Endothelial cell of umbilical vein (primary cell): ENCODE data around the gene TMEM119. TPM values are rescaled to one million over a fixed set of nuclear protein-coding genes. Genes with fewer than 3 reads are reported as not detected.

Experiments
- BruUV-seq: library from RNA; stranded (reverse); fragments of 400-500 nt; replicated peaks from 2 replicates; lab custom pipeline; 2021; lab: Mats Ljungman, UMichigan
- CTCF ChIA-PET: fragments of 300-600, 350-600 bp; sonication (Branson Sonifier 250); formaldehyde crosslinking; loops from one replicate; lab custom pipeline; 2021; ENCODE audit warnings: antibody characterized with exemption, inconsistent platforms; lab: Charles Lee
- POLR2A ChIA-PET: fragments of 300-600, 350-600 bp; sonication (Branson Sonifier 250); formaldehyde crosslinking; loops from one replicate; lab custom pipeline; 2021; ENCODE audit warnings: antibody characterized with exemption, inconsistent platforms; lab: Charles Lee
- DNase-seq: peaks from one replicate; pipeline ENCODE4 v3.0.0-alpha.2; 2011; ENCODE audit warnings: low read depth, low spot score
- FAIRE-seq: peaks from 2 replicates; lab custom pipeline; 2011; peaks lifted over from hg19 to GRCh38; lab: Jason Lieb, UNC
- H2AFZ ChIP-seq: 2 replicates; pipeline ENCODE4 v1.6.0; 2012; ENCODE audit warnings: low read depth, low read length, control low read depth, inconsistent platforms
- H3K27ac ChIP-seq: 2 replicates; pipeline ENCODE4 v1.5.1; 2011; ENCODE audit warnings: low read depth, mild to moderate bottlenecking, control low read depth, low read length, moderate library complexity; ENCODE audit not compliant: insufficient read depth
- H3K27me3 ChIP-seq, 2 experiments: 2 replicates each; pipeline versions ENCODE4 v1.6.0 to v1.6.1; 2011; ENCODE audit warnings: low read length in 2 of 2, mixed read lengths in 1 of 2; ENCODE audit not compliant: control insufficient read depth in 2 of 2, insufficient read depth in 2 of 2
- H3K36me3 ChIP-seq, 2 experiments: 2 replicates in 1 of 2; 3 replicates in 1 of 2; pipeline ENCODE4 v1.5.1; 2011; ENCODE audit warnings: low read length in 2 of 2, mild to moderate bottlenecking in 1 of 2, moderate library complexity in 1 of 2; ENCODE audit not compliant: control insufficient read depth in 2 of 2, insufficient read depth in 2 of 2; ENCODE audit errors: extremely low read depth in 1 of 2
- H3K4me1 ChIP-seq: 3 replicates; pipeline ENCODE4 v1.5.1; 2011; ENCODE audit warnings: mild to moderate bottlenecking, low read length; ENCODE audit not compliant: control insufficient read depth, insufficient read depth; ENCODE audit errors: extremely low read depth
- H3K4me2 ChIP-seq: 2 replicates; pipeline ENCODE4 v1.6.1; 2011; ENCODE audit warnings: low read length, control low read depth, mixed read lengths; ENCODE audit not compliant: insufficient read depth
- H3K4me3 ChIP-seq, 3 experiments: fragments of 200-600 bp in 1 of 3; sonication (generic), shearing (Covaris generic) in 1 of 3; replicated peaks in 1 of 3; 2 replicates each; pipeline ENCODE4 v1.5.1; 2011 to 2016; ENCODE audit warnings: control low read depth in 3 of 3, low read length in 3 of 3, mild to moderate bottlenecking in 2 of 3, inconsistent platforms in 1 of 3, low read depth in 1 of 3, moderate library complexity in 1 of 3; ENCODE audit not compliant: insufficient read depth in 1 of 3
- H3K79me2 ChIP-seq: 2 replicates; pipeline ENCODE4 v1.6.0; 2012; ENCODE audit warnings: low read length, inconsistent platforms; ENCODE audit not compliant: control insufficient read depth, insufficient read depth
- H3K9ac ChIP-seq: replicated peaks from 2 replicates; pipeline ENCODE3; 2011; ENCODE audit warnings: low read length, control low read depth; ENCODE audit not compliant: insufficient read depth; ENCODE audit errors: extremely low read depth
- H3K9me1 ChIP-seq: replicated peaks from 3 replicates; pipeline ENCODE4 v1.6.0; 2011; ENCODE audit warnings: mild to moderate bottlenecking, low read length; ENCODE audit not compliant: control insufficient read depth, insufficient read depth; ENCODE audit errors: extremely low read depth
- H3K9me3 ChIP-seq: replicated peaks from 2 replicates; pipeline ENCODE4 v1.5.1; 2012; ENCODE audit warnings: low read length, inconsistent platforms; ENCODE audit not compliant: control insufficient read depth, insufficient read depth
- H4K20me1 ChIP-seq: replicated peaks from 2 replicates; pipeline ENCODE3; 2011; ENCODE audit warnings: mild to moderate bottlenecking, low read length; ENCODE audit not compliant: control insufficient read depth, insufficient read depth; ENCODE audit errors: extremely low read depth
- CTCF ChIP-seq, 2 donors: IDR thresholded peaks; 1 replicate in 1 of 2; 2 replicates in 1 of 2; pipeline ENCODE4 v1.5.1; 2011; ENCODE audit warnings: low read length in 2 of 2, mild to moderate bottlenecking in 2 of 2, moderate library complexity in 2 of 2, control low read depth in 1 of 2, inconsistent platforms in 1 of 2, low read depth in 1 of 2; ENCODE audit not compliant: insufficient read depth in 1 of 2; ENCODE audit errors: extremely low read depth in 1 of 2
- FOS ChIP-seq: IDR thresholded peaks from 2 replicates; pipeline ENCODE4 v1.6.1; 2011; ENCODE audit warnings: mild to moderate bottlenecking, low read length, moderate library complexity, borderline replicate concordance; ENCODE audit not compliant: insufficient read depth
- GATA2 ChIP-seq: IDR thresholded peaks from 2 replicates; pipeline ENCODE4 v1.7.0; 2011; ENCODE audit warnings: low read depth, mild to moderate bottlenecking, moderate library complexity, mixed read lengths, low read length; ENCODE audit not compliant: insufficient read length, insufficient read depth
- MYC ChIP-seq: IDR thresholded peaks from one replicate; pipeline ENCODE4 v1.6.1; 2011; ENCODE audit warnings: mild to moderate bottlenecking, low read depth, low read length
- dilution Hi-C: fragments of 300-500 bp; cut with MboI; formaldehyde crosslinking; loops from one replicate; pipeline ENCODE4 v1.15.0; 2019; ENCODE audit warnings: low sequenced_read_pairs; ENCODE audit not compliant: extremely low pct_ligation_motif_present
- intact Hi-C: fragments of 100-400 bp; cut with micrococcal nuclease; formaldehyde crosslinking; loops from one replicate; pipeline ENCODE4 v1.10.0; 2022
- microRNA-seq: library from miRNA; unstranded; fragments of <30 nt; microRNA quantifications from one replicate; pipeline ENCODE4 v1.2.0, GENCODE V29; 2021; ENCODE audit warnings: borderline number of aligned reads, borderline replicate concordance
- polyA plus RNA-seq, 4 experiments: library from polyadenylated mRNA; depleted of rRNA in 3 of 4; stranded (reverse) in 3 of 4; unstranded in 1 of 4; fragments of >200 nt; gene quantifications; 2 replicates each; pipeline versions ENCODE4 v1.2.1 to v1.2.3, GENCODE V29; 2011 to 2012; ENCODE audit warnings: missing spikeins in 1 of 4
- total RNA-seq: library from RNA; stranded (reverse); gene quantifications from 2 replicates; pipeline ENCODE4 v1.2.3, GENCODE V29; 2021

TMEM119 gene
- total and polyA plus RNA-seq, 2 donors (not counting 3 experiments of a cell fraction or from before 2014, with no cell fraction given), result not detected

GRCh38 chr12:108542320-108542719 lies 55.6 kb downstream of the TMEM119 start:
- CTCF ChIA-PET, result no interaction called here
- TF ChIP-seq FOS (no peak), CTCF (IDR thresholded peaks at IDR 0.05; ENCODE audit: extremely low read depth in 1 of 2, insufficient read depth in 1 of 2, low read depth in 1 of 2, low read length in 2 of 2) (no peak), MYC (no peak), GATA2 (no peak)
- no peaks in the 10 kb centered on the region for H3K9me1 ChIP-seq
- no peaks in the 10 kb centered on the region for H4K20me1 ChIP-seq
- no peak overlapping the region for H3K9ac ChIP-seq
- H3K27ac ChIP-seq, result no peak overlapping the region
- DNase-seq (no peak), FAIRE-seq (no peak)
- H3K4me1 ChIP-seq, result no peaks in the 10 kb centered on the region
- peaks cover 9 to 26% of the 10 kb centered on the region in 2 experiments for H3K36me3 ChIP-seq
- peaks cover 34% of the 10 kb centered on the region for H3K79me2 ChIP-seq
- no TSS peak for BruUV-seq
- H3K27me3 ChIP-seq, result no peaks in the 10 kb centered on the region
- intact Hi-C loops (no loop called here), dilution Hi-C loops (no loop called here)
- H2AFZ ChIP-seq, result no peak overlapping the region
- H3K9me3 ChIP-seq, result no peaks in the 10 kb centered on the region
- POLR2A ChIA-PET, result no interaction called here
- no peak overlapping the region for H3K4me2 ChIP-seq
- H3K4me3 ChIP-seq, result no peak overlapping the region

Small RNA genes within 50 kb of the gene (microRNA-seq; reads per million reads assigned to microRNA genes)
- gene MIR4496, result not detected

Other genes with a start within 250 kb of the TMEM119 start
- gene FICD, start 82.8 kb downstream of the TMEM119 start, total RNA-seq, result 6.0 and 6.1 TPM in 2 replicates
- 3.0 and 3.9 TPM in 2 replicates for gene FICD, start 82.8 kb downstream of the TMEM119 start, polyA plus RNA-seq
- gene SART3, start 36.9 kb downstream of the TMEM119 start, total RNA-seq, result 48.1 and 50.7 TPM in 2 replicates
- 6.7 and 13.9 TPM in 2 replicates for gene SART3, start 36.9 kb downstream of the TMEM119 start, polyA plus RNA-seq
- 74.8 and 75.0 TPM in 2 replicates for gene ISCU, start 35.5 kb downstream of the TMEM119 start, total RNA-seq
- gene ISCU, start 35.5 kb downstream of the TMEM119 start, polyA plus RNA-seq, result 65.0 and 78.6 TPM in 2 replicates
- gene SELPLG, start 35.8 kb upstream of the TMEM119 start, total RNA-seq, result 0.62 and 1.2 TPM in 2 replicates
- 1.0 and 1.8 TPM in 2 replicates for gene SELPLG, start 35.8 kb upstream of the TMEM119 start, polyA plus RNA-seq
- 212 and 240 TPM in 2 replicates for gene CORO1C, start 133.4 kb upstream of the TMEM119 start, total RNA-seq
- gene CORO1C, start 133.4 kb upstream of the TMEM119 start, polyA plus RNA-seq, result 143 and 150 TPM in 2 replicates